Measurements from ENCODE around the gene BPI.

DNA sequence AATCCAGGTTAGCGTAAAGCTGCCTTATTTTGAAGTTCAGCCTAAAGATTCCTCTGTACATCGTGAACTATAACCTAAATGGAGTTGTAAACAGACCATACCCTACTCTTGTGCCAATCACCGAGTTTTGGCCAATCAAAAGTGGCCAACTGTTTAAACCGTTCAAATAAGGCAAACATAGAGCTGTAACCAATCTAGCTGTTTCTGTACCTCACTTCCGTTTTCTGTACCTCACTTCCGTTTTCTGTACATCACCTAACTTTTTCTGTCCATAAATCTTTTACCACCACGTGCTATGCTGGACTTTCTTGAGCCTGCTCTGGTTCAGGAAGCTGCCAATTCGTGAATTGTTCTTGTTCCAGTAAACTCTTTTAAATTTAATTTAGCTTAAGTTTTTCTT lies 82.0 kb downstream of the BPI start:
- TF ChIP-seq, protein P1, sequence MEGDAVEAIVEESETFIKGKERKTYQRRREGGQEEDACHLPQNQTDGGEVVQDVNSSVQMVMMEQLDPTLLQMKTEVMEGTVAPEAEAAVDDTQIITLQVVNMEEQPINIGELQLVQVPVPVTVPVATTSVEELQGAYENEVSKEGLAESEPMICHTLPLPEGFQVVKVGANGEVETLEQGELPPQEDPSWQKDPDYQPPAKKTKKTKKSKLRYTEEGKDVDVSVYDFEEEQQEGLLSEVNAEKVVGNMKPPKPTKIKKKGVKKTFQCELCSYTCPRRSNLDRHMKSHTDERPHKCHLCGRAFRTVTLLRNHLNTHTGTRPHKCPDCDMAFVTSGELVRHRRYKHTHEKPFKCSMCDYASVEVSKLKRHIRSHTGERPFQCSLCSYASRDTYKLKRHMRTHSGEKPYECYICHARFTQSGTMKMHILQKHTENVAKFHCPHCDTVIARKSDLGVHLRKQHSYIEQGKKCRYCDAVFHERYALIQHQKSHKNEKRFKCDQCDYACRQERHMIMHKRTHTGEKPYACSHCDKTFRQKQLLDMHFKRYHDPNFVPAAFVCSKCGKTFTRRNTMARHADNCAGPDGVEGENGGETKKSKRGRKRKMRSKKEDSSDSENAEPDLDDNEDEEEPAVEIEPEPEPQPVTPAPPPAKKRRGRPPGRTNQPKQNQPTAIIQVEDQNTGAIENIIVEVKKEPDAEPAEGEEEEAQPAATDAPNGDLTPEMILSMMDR (IDR thresholded peaks at IDR 0.05; ENCODE audit: low read depth, low read length) = no peak
- no peak for TF ChIP-seq EZH2phosphoT487 (IDR thresholded peaks at IDR 0.05; ENCODE audit: low read depth)
